Calu3 (cell line): ENCODE measurements around the gene ZNF835. TPM values are rescaled to one million over a fixed set of nuclear protein-coding genes. Genes with fewer than 3 reads are reported as not detected.

Experiments used
- BruUV-seq: library from RNA; stranded (reverse); fragments of 400-500 nt; replicated peaks from 2 replicates; lab custom pipeline; 2021; lab: Mats Ljungman, UMichigan
- CTCF ChIA-PET: fragments of 300-600 bp; sonication (Branson Sonifier 250); formaldehyde crosslinking; loops from one replicate; lab custom pipeline; 2022; ENCODE audit warnings: antibody characterized with exemption; lab: Charles Lee
- DNase-seq: peaks from one replicate; pipeline ENCODE4 v3.0.0; 2022
- H3K27ac Mint-ChIP-seq: one replicate; pipeline ENCODE4 v1.8.0; 2022; ENCODE audit warnings: mixed read lengths; ENCODE audit not compliant: unreplicated experiment
- H3K27me3 Mint-ChIP-seq: one replicate; pipeline ENCODE4 v1.8.0; 2022; ENCODE audit warnings: mixed read lengths; ENCODE audit not compliant: unreplicated experiment
- H3K36me3 Mint-ChIP-seq: one replicate; pipeline ENCODE4 v1.8.0; 2022; ENCODE audit warnings: mild to moderate bottlenecking, moderate library complexity, mixed read lengths; ENCODE audit not compliant: insufficient read depth, unreplicated experiment
- H3K4me1 Mint-ChIP-seq: one replicate; pipeline ENCODE4 v1.8.0; 2022; ENCODE audit warnings: mild to moderate bottlenecking, low read depth, mixed read lengths; ENCODE audit not compliant: unreplicated experiment
- H3K4me3 Mint-ChIP-seq: one replicate; pipeline ENCODE4 v1.8.0; 2022; ENCODE audit warnings: mild to moderate bottlenecking, low read depth, moderate library complexity, mixed read lengths; ENCODE audit not compliant: unreplicated experiment
- H3K9me3 Mint-ChIP-seq: one replicate; pipeline ENCODE4 v1.8.0; 2022; ENCODE audit warnings: low read depth, mixed read lengths; ENCODE audit not compliant: unreplicated experiment
- CTCF ChIP-seq: fragments of 200-600 bp; IDR thresholded peaks from one replicate; pipeline ENCODE4 v1.8.0; 2022; ENCODE audit warnings: antibody characterized with exemption; ENCODE audit not compliant: unreplicated experiment
- intact Hi-C: fragments of 100-400 bp; cut with micrococcal nuclease; formaldehyde crosslinking; loops from one replicate; pipeline ENCODE4 v1.10.0; 2022; ENCODE audit not compliant: unreplicated experiment
- total RNA-seq: library from RNA; stranded (reverse); gene quantifications from 2 replicates; pipeline ENCODE4 v1.2.3, GENCODE V29; 2022

The ZNF835 gene
- total RNA-seq, 1 experiment from 2014 or later, result not detected

GRCh38 chr19:56670961-56671612, 470 bp downstream of the ZNF835 start:
- Mint-ChIP-seq H3K27ac (no peak overlapping the region), H3K4me1 (no peaks in the 10 kb centered on the region), H3K27me3 (no peaks in the 10 kb centered on the region), H3K9me3 (peaks cover 15% of the 10 kb centered on the region), H3K4me3 (no peak overlapping the region), H3K36me3 (no peaks in the 10 kb centered on the region)
- no peak for TF ChIP-seq CTCF
- intact Hi-C loops, result no loop called here
- no peak for DNase-seq
- CTCF ChIA-PET, result interaction anchor here (0.5 kb wide), 1 partner anchor 252 kb away, joined by 4 read pairs; no protein-coding TSS in a partner anchor
- no TSS peak for BruUV-seq

- TF ChIP-seq CTCF, result no peak
- BruUV-seq, result no TSS peak
- H3K4me3 Mint-ChIP-seq, result no peak overlapping the region
- H3K27me3 Mint-ChIP-seq, result no peaks in the 10 kb centered on the region
- peaks cover 15% of the 10 kb centered on the region for H3K9me3 Mint-ChIP-seq
- intact Hi-C loops, result no loop called here
- CTCF ChIA-PET, result interaction anchor here (0.5 kb wide), 1 partner anchor 251 kb away, joined by 4 read pairs; no protein-coding TSS in a partner anchor
- no peak overlapping the region for H3K27ac Mint-ChIP-seq
- no peaks in the 10 kb centered on the region for H3K36me3 Mint-ChIP-seq
- no peak for DNase-seq
- H3K4me1 Mint-ChIP-seq, result no peaks in the 10 kb centered on the region
Measured at GRCh38 chr19:56670401-56670960, 1.1 kb downstream of the ZNF835 start.

GRCh38 chr19:56668676-56669075, 2.9 kb downstream of the ZNF835 start:
- Mint-ChIP-seq H3K27ac (no peak overlapping the region), H3K9me3 (peaks cover 9% of the 10 kb centered on the region), H3K4me3 (no peak overlapping the region), H3K36me3 (no peaks in the 10 kb centered on the region), H3K4me1 (no peaks in the 10 kb centered on the region), H3K27me3 (no peaks in the 10 kb centered on the region)
- no TSS peak for BruUV-seq
- CTCF ChIA-PET, result no interaction called here
- no peak for TF ChIP-seq CTCF
- intact Hi-C loops, result no loop called here
- DNase-seq, result no peak

- CTCF ChIA-PET, result no interaction called here
- Mint-ChIP-seq H3K4me3 (no peak overlapping the region), H3K36me3 (no peaks in the 10 kb centered on the region), H3K27me3 (no peaks in the 10 kb centered on the region), H3K4me1 (no peaks in the 10 kb centered on the region), H3K9me3 (peaks cover 9% of the 10 kb centered on the region), H3K27ac (no peak overlapping the region)
- DNase-seq, result no peak
- intact Hi-C loops, result no loop called here
- TF ChIP-seq CTCF, result no peak
- BruUV-seq, result no TSS peak
Measured at GRCh38 chr19:56667311-56667870, 4.2 kb downstream of the ZNF835 start.
